HepG2 (cell line): ENCODE results near the gene SLC39A10. TPM values are rescaled to one million over a fixed set of nuclear protein-coding genes. Genes with fewer than 3 reads are reported as not detected.
"Not testable (repeated sequence)": the region's sequence is repeated elsewhere in the genome, so short reads cannot be mapped to it uniquely, and the experiment has no call there.

Source experiments
- ATAC-seq: fragments of 200-7000 bp; cut with Tn5 transposase; 3 replicates; pipeline ENCODE4 v1.9.1; 2020; ENCODE audit warnings: mild to moderate bottlenecking, moderate library complexity
- BruUV-seq: library from RNA; stranded (reverse); fragments of 400-500 nt; replicated peaks from 2 replicates; lab custom pipeline; 2021; lab: Mats Ljungman, UMichigan
- CTCF ChIA-PET: fragments of 300-600 bp; formaldehyde crosslinking; extraction: SDS; loops from one replicate; lab custom pipeline; 2021; ENCODE audit warnings: low total read pairs, inconsistent platforms, low intra/inter-chr PET ratio; lab: Yijun Ruan, JAX
- POLR2A ChIA-PET: fragments of 350-600 bp; sonication (Branson Sonifier 250); formaldehyde crosslinking; loops from one replicate; lab custom pipeline; 2020; ENCODE audit warnings: antibody characterized with exemption, inconsistent platforms; lab: Yijun Ruan, JAX
- DNase-seq: peaks from one replicate; pipeline ENCODE4 v3.0.0-alpha.2; 2015; ENCODE audit warnings: low spot score
- FAIRE-seq: peaks from 3 replicates; lab custom pipeline; 2011; peaks lifted over from hg19 to GRCh38; lab: Jason Lieb, UNC
- H2AFZ ChIP-seq: one replicate; pipeline ENCODE4 v1.6.1; 2011; ENCODE audit warnings: low read length, inconsistent platforms
- H3K27ac ChIP-seq: fragments of 300-600 bp; 3 replicates; pipeline ENCODE4 v1.8.0; 2011; ENCODE audit warnings: mixed run types, mild to moderate bottlenecking, mixed read lengths, low read length, inconsistent platforms; ENCODE audit not compliant: insufficient read depth; ENCODE audit errors: extremely low read length
- H3K27me3 ChIP-seq, 2 experiments: fragments of 200-600 bp in 1 of 2; 2 replicates in 1 of 2; 3 replicates in 1 of 2; pipeline versions ENCODE4 v1.6.0 to v1.8.0; 2011; ENCODE audit warnings: low read length in 2 of 2, mild to moderate bottlenecking in 2 of 2, moderate library complexity in 2 of 2, inconsistent platforms in 1 of 2; ENCODE audit not compliant: insufficient read depth in 2 of 2, control insufficient read depth in 1 of 2
- H3K36me3 ChIP-seq, 2 experiments: fragments of 200-600 bp in 1 of 2; replicated peaks in 1 of 2; 2 replicates in 1 of 2; 3 replicates in 1 of 2; pipeline versions ENCODE4 v1.5.1 to v1.8.0; 2011; ENCODE audit warnings: low read length in 2 of 2, inconsistent platforms in 1 of 2; ENCODE audit not compliant: insufficient read depth in 2 of 2, control insufficient read depth in 1 of 2
- H3K4me1 ChIP-seq: 2 replicates; pipeline ENCODE4 v1.5.1; 2012; ENCODE audit warnings: low read length, inconsistent platforms; ENCODE audit not compliant: insufficient read depth
- H3K4me2 ChIP-seq: 2 replicates; pipeline ENCODE4 v1.6.0; 2011; ENCODE audit warnings: low read depth, low read length, inconsistent platforms
- H3K4me3 ChIP-seq, 3 experiments: fragments of 200-600 bp in 1 of 3; sonication (generic), shearing (Covaris generic) in 1 of 3; replicated peaks in 1 of 3; 2 replicates each; pipeline ENCODE4 v1.5.1; 2011 to 2016; ENCODE audit warnings: low read length in 3 of 3, inconsistent platforms in 2 of 3, low read depth in 2 of 3, mild to moderate bottlenecking in 2 of 3, control low read depth in 1 of 3, mixed read lengths in 1 of 3; ENCODE audit not compliant: insufficient read depth in 1 of 3
- H3K79me2 ChIP-seq: one replicate; pipeline ENCODE4 v1.6.1; 2011; ENCODE audit warnings: low read length, inconsistent platforms; ENCODE audit not compliant: insufficient read depth
- H3K9ac ChIP-seq: 2 replicates; pipeline ENCODE4 v1.6.0; 2011; ENCODE audit warnings: mild to moderate bottlenecking, low read depth, low read length, inconsistent platforms; ENCODE audit not compliant: insufficient read depth
- H3K9me3 ChIP-seq: 2 replicates; pipeline ENCODE4 v1.5.1; 2012; ENCODE audit warnings: mild to moderate bottlenecking, low read length
- H4K20me1 ChIP-seq: 2 replicates; pipeline ENCODE4 v1.6.0; 2011; ENCODE audit warnings: inconsistent platforms, mild to moderate bottlenecking, low read length, moderate library complexity; ENCODE audit not compliant: insufficient read depth
- MAF1 ChIP-seq: sonication (generic); formaldehyde crosslinking; IDR thresholded peaks from 2 replicates; pipeline ENCODE4 v1.5.0; 2020; ENCODE audit warnings: missing genetic modification reagents, borderline replicate concordance
- ZBTB4 ChIP-seq: sonication (generic); formaldehyde crosslinking; IDR thresholded peaks from 2 replicates; pipeline ENCODE4 v1.4.0; 2020; ENCODE audit warnings: missing genetic modification reagents, mild to moderate bottlenecking, borderline replicate concordance
- ZBTB49 ChIP-seq: sonication (generic); formaldehyde crosslinking; IDR thresholded peaks from 2 replicates; pipeline ENCODE4 v1.4.0; 2020; ENCODE audit warnings: missing genetic modification reagents, borderline replicate concordance
- ZNF724P ChIP-seq: sonication (generic); formaldehyde crosslinking; IDR thresholded peaks from 2 replicates; pipeline ENCODE4 v1.8.0; 2022; ENCODE audit warnings: missing genetic modification reagents, borderline replicate concordance
- ZNF879 ChIP-seq: sonication (generic); formaldehyde crosslinking; IDR thresholded peaks from 2 replicates; pipeline ENCODE4 v1.8.1; 2023; ENCODE audit warnings: missing genetic modification reagents
- WGBS: methylation state at CpG from one replicate; pipeline ENCODE4 v1.1.6; 2017; ENCODE audit warnings: low lambda C conversion rate; 5-methylcytosine and 5-hydroxymethylcytosine counted together
- in situ Hi-C: cut with HindIII; loops from 2 replicates; pipeline ENCODE4 v1.10.0; 2017; ENCODE audit warnings: low pct_unique_long_range_greater_than_20kb; ENCODE audit not compliant: extremely low pct_ligation_motif_present
- intact Hi-C: fragments of 100-400 bp; cut with micrococcal nuclease; formaldehyde crosslinking; loops from one replicate; pipeline ENCODE4 v1.10.0; 2022; ENCODE audit not compliant: unreplicated experiment
- polyA plus RNA-seq, 8 experiments: library from polyadenylated mRNA; depleted of rRNA in 3 of 8; stranded (reverse) in 7 of 8; unstranded in 1 of 8; fragments of >200 nt; fragmentation: Illumina TruSeq in 4 of 8; extraction: Trizol in 4 of 8; gene quantifications; 2 replicates each; pipeline versions ENCODE4 v1.2.1 to v1.2.3, GENCODE V29; 2011 to 2016; ENCODE audit warnings: low read depth in 4 of 8, missing spikeins in 1 of 8, mixed read lengths in 1 of 8; ENCODE audit not compliant: insufficient read depth in 1 of 8
- total RNA-seq, 5 experiments: library from RNA; depleted of rRNA; stranded (reverse); fragments of >200 nt; fragmentation: Illumina TruSeq; extraction: Trizol; gene quantifications; 2 replicates each; pipeline ENCODE4 v1.2.3, GENCODE V29; 2016; ENCODE audit warnings: low read depth in 1 of 5

The SLC39A10 gene
- total and polyA plus RNA-seq, 2 of the 13 experiments (the other 11 are each of a cell fraction or from before 2014, with no cell fraction given) = 13.2 to 21.0 TPM

GRCh38 chr2:195664528-195664927 lies 7.5 kb downstream of the SLC39A10 start:
- H3K27ac ChIP-seq = no peak overlapping the region
- intact Hi-C loops = no loop called here
- WGBS = 92% methylated on average over 1 of the region's 1 CpG
- H3K79me2 ChIP-seq = no peaks in the 10 kb centered on the region
- no peaks in the 10 kb centered on the region for H3K36me3 ChIP-seq
- H3K4me1 ChIP-seq = peaks cover 9% of the 10 kb centered on the region
- peaks cover 12% of the 10 kb centered on the region for H4K20me1 ChIP-seq
- H2AFZ ChIP-seq = no peak overlapping the region
- no peak for DNase-seq
- H3K27me3 ChIP-seq = no peaks in the 10 kb centered on the region
- FAIRE-seq = no peak
- ATAC-seq = no peak
- CTCF ChIA-PET = no interaction called here
- POLR2A ChIA-PET = no interaction called here
- no TSS peak for BruUV-seq
- H3K4me2 ChIP-seq = no peak overlapping the region
- no peaks in the 10 kb centered on the region for H3K9me3 ChIP-seq
- in situ Hi-C loops = no loop called here
- H3K9ac ChIP-seq = no peak overlapping the region
- TF ChIP-seq ZBTB49 = no peak
- no peak for TF ChIP-seq ZBTB4 (CRISPR knock-in tag)
- TF ChIP-seq ZNF879 (CRISPR knock-in tag) = no peak
- TF ChIP-seq MAF1 (CRISPR knock-in tag) = no peak
- TF ChIP-seq ZNF724P (CRISPR knock-in tag) = no peak
- TF ChIP-seq, all 625 proteins: peak for 0
- no peak overlapping the region for H3K4me3 ChIP-seq

GRCh38 chr2:195665153-195665552 lies 8.1 kb downstream of the SLC39A10 start:
- DNase-seq, H3K36me3 ChIP-seq, H2AFZ ChIP-seq, ATAC-seq, H3K9me3 ChIP-seq, H3K9ac ChIP-seq, H3K4me2 ChIP-seq, in situ Hi-C loops, H3K4me3 ChIP-seq, H3K79me2 ChIP-seq, H3K4me1 ChIP-seq, FAIRE-seq, CTCF ChIA-PET, H4K20me1 ChIP-seq, BruUV-seq, H3K27me3 ChIP-seq, H3K27ac ChIP-seq: not testable (repeated sequence)
- intact Hi-C loops = loop anchor here (5.0 kb wide), 1 partner anchor 272 kb away; no protein-coding TSS in a partner anchor
- WGBS = 95% methylated on average over 4 of the region's 4 CpGs
- POLR2A ChIA-PET = interaction anchor here (1.9 kb wide), 1 partner anchor 8 kb away, joined by 23 read pairs; the partner anchor contains the start of gene SLC39A10
